B cell (primary cell): Measurements from ENCODE around the gene BLOC1S3. TPM values are rescaled to one million over a fixed set of nuclear protein-coding genes. Genes with fewer than 3 reads are reported as not detected.
"Not testable (repeated sequence)": the region's sequence is repeated elsewhere in the genome, so short reads cannot be mapped to it uniquely, and the experiment has no call there.

Experiments used
- ATAC-seq: fragments of 200-7000 bp; cut with Tn5 transposase; one replicate; pipeline ENCODE4 v1.10.0; 2021; ENCODE audit warnings: low read depth, mild to moderate bottlenecking, moderate number of reproducible peaks, moderate library complexity
- CTCF ChIA-PET: fragments of 350-600 bp; sonication (Branson Sonifier 250); formaldehyde crosslinking; loops from one replicate; lab custom pipeline; 2021; ENCODE audit warnings: antibody characterized with exemption, inconsistent platforms; lab: Charles Lee
- POLR2A ChIA-PET: fragments of 350-600 bp; sonication (Branson Sonifier 250); formaldehyde crosslinking; loops from one replicate; lab custom pipeline; 2021; ENCODE audit warnings: antibody characterized with exemption; lab: Charles Lee
- DNase-seq: peaks from one replicate; pipeline ENCODE4 v3.0.0; 2013
- H2AFZ ChIP-seq: 2 replicates; pipeline ENCODE4 v1.6.1; 2012; ENCODE audit warnings: mild to moderate bottlenecking, low read depth, low read length; ENCODE audit not compliant: insufficient read depth, poor library complexity, severe bottlenecking
- H3K27ac ChIP-seq, 2 donors: 1 replicate in 1 of 2; 2 replicates in 1 of 2; pipeline ENCODE4 v1.5.1; 2012 to 2013; ENCODE audit warnings: low read length in 2 of 2, mild to moderate bottlenecking in 2 of 2, moderate library complexity in 1 of 2
- H3K27me3 ChIP-seq, 4 experiments: fragments of 200-600 bp in 1 of 4; sonication (generic) in 1 of 4; replicated peaks in 1 of 4; 1 replicate in 2 of 4; 2 replicates in 2 of 4; pipeline versions ENCODE4 v1.6.1 to v1.7.0; 2013 to 2016; ENCODE audit warnings: low read length in 3 of 4, mild to moderate bottlenecking in 2 of 4, mixed read lengths in 1 of 4, moderate library complexity in 1 of 4; ENCODE audit not compliant: insufficient read depth in 4 of 4, control insufficient read depth in 3 of 4; ENCODE audit errors: control extremely low read depth in 1 of 4
- H3K36me3 ChIP-seq, 2 experiments: replicated peaks in 1 of 2; 1 replicate in 1 of 2; 2 replicates in 1 of 2; pipeline versions ENCODE4 v1.6.1 to v1.7.1; 2013; ENCODE audit warnings: low read length in 1 of 2; ENCODE audit not compliant: insufficient read depth in 2 of 2, control insufficient read depth in 1 of 2; ENCODE audit errors: control extremely low read depth in 1 of 2, extremely low read depth in 1 of 2
- H3K4me1 ChIP-seq, 2 donors: fragments of 200-600 bp in 1 of 2; sonication (generic) in 1 of 2; 1 replicate in 1 of 2; 2 replicates in 1 of 2; pipeline versions ENCODE4 v1.5.1 to v1.6.1; 2013 to 2017; ENCODE audit warnings: low read length in 2 of 2; ENCODE audit not compliant: control insufficient read depth in 2 of 2, insufficient read depth in 2 of 2
- H3K4me2 ChIP-seq: replicated peaks from 2 replicates; pipeline ENCODE3; 2012; ENCODE audit warnings: mild to moderate bottlenecking, low read depth, low read length; ENCODE audit not compliant: poor library complexity, severe bottlenecking
- H3K4me3 ChIP-seq, 5 experiments: fragments of 200-600 bp in 1 of 5; sonication (generic) in 1 of 5; 1 replicate in 3 of 5; 2 replicates in 2 of 5; pipeline versions ENCODE4 v1.5.1 to v1.7.0; 2011 to 2016; ENCODE audit warnings: low read length in 4 of 5, mild to moderate bottlenecking in 4 of 5, low read depth in 2 of 5, control low read depth in 1 of 5, moderate library complexity in 1 of 5; ENCODE audit not compliant: insufficient read depth in 1 of 5; ENCODE audit errors: control extremely low read depth in 1 of 5, extremely low read depth in 1 of 5
- H3K79me2 ChIP-seq: fragments of 200-600 bp; sonication (generic); one replicate; pipeline ENCODE4 v1.6.0; 2016; ENCODE audit warnings: low read length; ENCODE audit not compliant: control insufficient read depth, insufficient read depth
- H3K9ac ChIP-seq: fragments of 200-600 bp; sonication (generic); 2 replicates; pipeline ENCODE4 v1.6.1; 2017; ENCODE audit warnings: mild to moderate bottlenecking, low read length, moderate library complexity
- H3K9me3 ChIP-seq, 3 donors: one replicate each; pipeline versions ENCODE4 v1.6.1 to v1.7.1; 2013; ENCODE audit warnings: low read length in 2 of 3; ENCODE audit not compliant: control insufficient read depth in 2 of 3, insufficient read depth in 1 of 3; ENCODE audit errors: control extremely low read depth in 1 of 3
- H4K20me1 ChIP-seq: 2 replicates; pipeline ENCODE4 v1.6.0; 2012; ENCODE audit warnings: mild to moderate bottlenecking, low read length; ENCODE audit not compliant: insufficient read depth, control insufficient read depth, poor library complexity, severe bottlenecking
- H3K27ac Mint-ChIP-seq: one replicate; pipeline ENCODE4 v1.8.0; 2021; ENCODE audit warnings: mixed read lengths
- H3K27me3 Mint-ChIP-seq: one replicate; pipeline ENCODE4 v1.8.0; 2021; ENCODE audit warnings: mixed read lengths
- H3K4me1 Mint-ChIP-seq: one replicate; pipeline ENCODE4 v1.8.0; 2021; ENCODE audit warnings: mixed read lengths
- H3K4me3 Mint-ChIP-seq: one replicate; pipeline ENCODE4 v1.8.0; 2021; ENCODE audit warnings: mixed read lengths
- H3K9me3 Mint-ChIP-seq: one replicate; pipeline ENCODE4 v1.8.0; 2022; ENCODE audit warnings: mixed read lengths; ENCODE audit not compliant: insufficient read depth
- CTCF ChIP-seq: fragments of 200-600 bp; IDR thresholded peaks from one replicate; pipeline ENCODE4 v1.8.0; 2022; ENCODE audit warnings: antibody characterized with exemption, mild to moderate bottlenecking
- EZH2 ChIP-seq: IDR thresholded peaks from 2 replicates; pipeline ENCODE4 v1.6.1; 2012; ENCODE audit warnings: borderline replicate concordance, low read depth, mild to moderate bottlenecking, moderate library complexity, low read length; ENCODE audit not compliant: insufficient read depth, poor library complexity, severe bottlenecking
- WGBS: methylation state at CpG from one replicate; pipeline ENCODE4 v1.1.5; 2013; ENCODE audit warnings: missing lambda C conversion rate; ENCODE audit not compliant: insufficient coverage; 5-methylcytosine and 5-hydroxymethylcytosine counted together
- intact Hi-C: fragments of 100-400 bp; cut with micrococcal nuclease; formaldehyde crosslinking; loops from one replicate; pipeline ENCODE4 v1.10.0; 2022
- polyA plus RNA-seq: library from polyadenylated mRNA; depleted of rRNA; stranded (reverse); fragments of >200 nt; gene quantifications from 2 replicates; pipeline ENCODE4 v1.2.3, GENCODE V29; 2012
- total RNA-seq, 2 donors: library from RNA; stranded (reverse); fragments of 120-200 nt in 1 of 2; gene quantifications; 1 replicate in 1 of 2; 2 replicates in 1 of 2; pipeline versions ENCODE4 v1.2.3 to v1.2.4, GENCODE V29; 2013 to 2022

Gene BLOC1S3
- total and polyA plus RNA-seq, 2 donors (not counting 1 experiment from before 2014, with no cell fraction given) = 7.2 to 21.1 TPM

DNA sequence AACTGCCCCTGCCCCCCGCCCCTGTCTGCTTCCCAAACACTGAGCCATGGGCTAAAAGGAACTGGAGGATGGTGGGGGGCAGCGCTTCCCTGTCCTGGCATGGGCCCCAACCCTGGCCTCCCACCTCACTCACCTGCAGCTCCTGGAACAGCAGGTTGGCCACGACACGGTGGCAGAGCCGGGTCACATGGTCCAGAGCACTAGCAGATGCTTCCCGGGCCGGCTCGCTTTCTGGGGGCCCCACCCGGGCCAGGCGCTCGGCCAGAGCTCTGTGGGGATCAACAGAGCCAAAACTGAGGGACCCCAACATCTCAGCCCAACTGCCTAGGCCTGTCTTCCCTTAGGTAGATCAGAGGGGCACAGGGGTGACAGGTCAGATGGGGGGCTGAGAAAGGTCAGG lies 46.1 kb downstream of the BLOC1S3 start:
- 85% methylated on average over 11 of the region's 11 CpGs for WGBS
- Mint-ChIP-seq H3K4me3 (no peak overlapping the region), H3K9me3 (no peaks in the 10 kb centered on the region), H3K27me3 (peaks cover 17% of the 10 kb centered on the region), H3K27ac (no peak overlapping the region), H3K4me1 (no peaks in the 10 kb centered on the region)
- intact Hi-C loops = no loop called here
- no peak overlapping the region for H3K9ac ChIP-seq
- no peak overlapping the region for H3K27ac ChIP-seq
- no peaks in the 10 kb centered on the region for H3K79me2 ChIP-seq
- DNase-seq = no peak
- H3K4me1 ChIP-seq = no peaks in the 10 kb centered on the region
- ChIA-PET CTCF (no interaction called here), POLR2A (no interaction called here)
- no peaks in the 10 kb centered on the region for H3K9me3 ChIP-seq
- H2AFZ ChIP-seq = no peak overlapping the region
- TF ChIP-seq EZH2 (no peak), CTCF (no peak)
- no peaks in the 10 kb centered on the region for H4K20me1 ChIP-seq
- no peak overlapping the region for H3K4me3 ChIP-seq
- H3K36me3 ChIP-seq = no peaks in the 10 kb centered on the region
- peaks cover 0 to 4% (median 0%) of the 10 kb centered on the region in 4 experiments for H3K27me3 ChIP-seq
- H3K4me2 ChIP-seq = no peak overlapping the region
- ATAC-seq = no peak

- H3K27ac Mint-ChIP-seq, H4K20me1 ChIP-seq, CTCF ChIA-PET, POLR2A ChIA-PET, H3K4me3 ChIP-seq, H3K9ac ChIP-seq, H3K4me3 Mint-ChIP-seq, H2AFZ ChIP-seq, H3K79me2 ChIP-seq, H3K4me1 ChIP-seq, H3K4me2 ChIP-seq, H3K9me3 ChIP-seq, intact Hi-C loops, H3K4me1 Mint-ChIP-seq, H3K27ac ChIP-seq, ATAC-seq, H3K36me3 ChIP-seq, DNase-seq, H3K9me3 Mint-ChIP-seq: not testable (repeated sequence)
- H3K27me3 Mint-ChIP-seq = peaks cover 24% of the 10 kb centered on the region
- H3K27me3 ChIP-seq = peaks cover 0 to 14% (median 2%) of the 10 kb centered on the region in 4 experiments
- no CpG with 5 or more reads among the region's 2 CpGs for WGBS
Observed at GRCh38 chr19:45229056-45229455, 50.5 kb downstream of the BLOC1S3 start.

Other genes with a start within 250 kb of the BLOC1S3 start
- not detected in 2 replicates for gene APOC4, start 236.5 kb upstream of the BLOC1S3 start, total RNA-seq
- gene APOC4, start 236.5 kb upstream of the BLOC1S3 start, polyA plus RNA-seq = not detected in 2 replicates
- not detected in 2 replicates for gene APOC2, start 232.7 kb upstream of the BLOC1S3 start, total RNA-seq
- gene APOC2, start 232.7 kb upstream of the BLOC1S3 start, polyA plus RNA-seq = not detected in 2 replicates
- 121 and 123 TPM in 2 replicates for gene CLPTM1, start 223.4 kb upstream of the BLOC1S3 start, total RNA-seq
- 129 and 136 TPM in 2 replicates for gene CLPTM1, start 223.4 kb upstream of the BLOC1S3 start, polyA plus RNA-seq
- gene RELB, start 177.3 kb upstream of the BLOC1S3 start, total RNA-seq = 106 and 111 TPM in 2 replicates
- 63.8 and 85.1 TPM in 2 replicates for gene RELB, start 177.3 kb upstream of the BLOC1S3 start, polyA plus RNA-seq
- gene CLASRP, start 139.7 kb upstream of the BLOC1S3 start, total RNA-seq = 277 and 285 TPM in 2 replicates
- gene CLASRP, start 139.7 kb upstream of the BLOC1S3 start, polyA plus RNA-seq = 234 and 299 TPM in 2 replicates
- gene ZNF296, start 102.3 kb upstream of the BLOC1S3 start, total RNA-seq = 29.8 and 30.2 TPM in 2 replicates
- gene ZNF296, start 102.3 kb upstream of the BLOC1S3 start, polyA plus RNA-seq = 13.3 and 21.9 TPM in 2 replicates
- 38.2 and 43.0 TPM in 2 replicates for gene GEMIN7, start 99.5 kb upstream of the BLOC1S3 start, total RNA-seq
- gene GEMIN7, start 99.5 kb upstream of the BLOC1S3 start, polyA plus RNA-seq = 71.9 and 89.4 TPM in 2 replicates
- gene PPP1R37, start 85.6 kb upstream of the BLOC1S3 start, total RNA-seq = 28.1 and 37.3 TPM in 2 replicates
- 20.1 and 20.7 TPM in 2 replicates for gene PPP1R37, start 85.6 kb upstream of the BLOC1S3 start, polyA plus RNA-seq
- gene NKPD1, start 17.8 kb upstream of the BLOC1S3 start, total RNA-seq = 0.27 TPM in 1 of 2 replicates, not detected in the other
- gene NKPD1, start 17.8 kb upstream of the BLOC1S3 start, polyA plus RNA-seq = 0.36 and 1.0 TPM in 2 replicates
- gene TRAPPC6A, start 547 bp upstream of the BLOC1S3 start, total RNA-seq = 40.3 and 48.2 TPM in 2 replicates
- 56.0 and 79.0 TPM in 2 replicates for gene TRAPPC6A, start 547 bp upstream of the BLOC1S3 start, polyA plus RNA-seq
- gene EXOC3L2, start 66.6 kb downstream of the BLOC1S3 start, total RNA-seq = not detected in 2 replicates
- gene EXOC3L2, start 66.6 kb downstream of the BLOC1S3 start, polyA plus RNA-seq = not detected in 2 replicates
- gene MARK4, start 72.5 kb downstream of the BLOC1S3 start, total RNA-seq = 36.2 and 37.6 TPM in 2 replicates
- gene MARK4, start 72.5 kb downstream of the BLOC1S3 start, polyA plus RNA-seq = 11.7 and 13.5 TPM in 2 replicates
- not detected in 2 replicates for gene CKM, start 144.1 kb downstream of the BLOC1S3 start, total RNA-seq
- gene CKM, start 144.1 kb downstream of the BLOC1S3 start, polyA plus RNA-seq = not detected in 2 replicates
- not detected in 2 replicates for gene KLC3, start 162.0 kb downstream of the BLOC1S3 start, total RNA-seq
- gene KLC3, start 162.0 kb downstream of the BLOC1S3 start, polyA plus RNA-seq = not detected in 2 replicates
- 26.5 and 27.6 TPM in 2 replicates for gene ERCC2, start 191.8 kb downstream of the BLOC1S3 start, total RNA-seq
- gene ERCC2, start 191.8 kb downstream of the BLOC1S3 start, polyA plus RNA-seq = 15.2 and 20.8 TPM in 2 replicates
- gene PPP1R13L, start 226.3 kb downstream of the BLOC1S3 start, total RNA-seq = 8.8 and 9.2 TPM in 2 replicates
- gene PPP1R13L, start 226.3 kb downstream of the BLOC1S3 start, polyA plus RNA-seq = 6.9 and 7.4 TPM in 2 replicates
- 3.5 and 4.3 TPM in 2 replicates for gene POLR1G, start 227.9 kb downstream of the BLOC1S3 start, total RNA-seq
- gene POLR1G, start 227.9 kb downstream of the BLOC1S3 start, polyA plus RNA-seq = 0.79 and 2.1 TPM in 2 replicates
- 75.7 and 80.2 TPM in 2 replicates for gene ERCC1, start 245.1 kb downstream of the BLOC1S3 start, total RNA-seq
- 66.0 and 81.9 TPM in 2 replicates for gene ERCC1, start 245.1 kb downstream of the BLOC1S3 start, polyA plus RNA-seq